GM12878 (cell line): Measurements from ENCODE around the gene GTPBP4. TPM values are rescaled to one million over a fixed set of nuclear protein-coding genes. Genes with fewer than 3 reads are reported as not detected.

Experiments used
- ATAC-seq: fragments of 200-7000 bp; cut with Tn5 transposase; 3 replicates; pipeline ENCODE4 v1.9.1; 2020; ENCODE audit warnings: mild to moderate bottlenecking, moderate library complexity
- BruUV-seq: library from RNA; stranded (reverse); fragments of 400-500 nt; replicated peaks from 2 replicates; lab custom pipeline; 2021; lab: Mats Ljungman, UMichigan
- CTCF ChIA-PET: fragments of 300-600 bp; sonication (Branson Sonifier 250); formaldehyde crosslinking; extraction: SDS; loops from one replicate; lab custom pipeline; 2021; ENCODE audit warnings: inconsistent platforms; lab: Yijun Ruan, JAX
- POLR2A ChIA-PET: fragments of 350-600 bp; formaldehyde crosslinking; extraction: SDS; loops from one replicate; lab custom pipeline; 2021; ENCODE audit warnings: inconsistent platforms; lab: Charles Lee
- RAD21 ChIA-PET: fragments of 300-600 bp; sonication (Branson Sonifier 250); formaldehyde crosslinking; loops from one replicate; lab custom pipeline; 2023; ENCODE audit warnings: antibody characterized with exemption; ENCODE audit not compliant: unreplicated experiment; lab: Charles Lee
- SMC1A ChIA-PET: fragments of 300-600 bp; sonication (Branson Sonifier 250); formaldehyde crosslinking; loops from one replicate; lab custom pipeline; 2023; ENCODE audit not compliant: unreplicated experiment, uncharacterized antibody; lab: Charles Lee
- DNase-seq: peaks from one replicate; pipeline ENCODE4 v3.0.0-alpha.2; 2011; ENCODE audit warnings: low read depth, low spot score
- FAIRE-seq: peaks from 3 replicates; lab custom pipeline; 2011; peaks lifted over from hg19 to GRCh38; lab: Jason Lieb, UNC
- H2AFZ ChIP-seq: 2 replicates; pipeline ENCODE4 v1.6.0; 2011; ENCODE audit warnings: low read depth, low read length, control low read depth; ENCODE audit not compliant: control insufficient read depth
- H3K27ac ChIP-seq: 2 replicates; pipeline ENCODE4 v1.5.1; 2011; ENCODE audit warnings: control low read depth; ENCODE audit not compliant: control insufficient read depth, insufficient read depth
- H3K27me3 ChIP-seq, 2 experiments: replicated peaks in 1 of 2; 2 replicates each; pipeline versions ENCODE4 v1.6.0 to v1.6.1; 2011; ENCODE audit warnings: low read length in 1 of 2; ENCODE audit not compliant: control insufficient read depth in 2 of 2, insufficient read depth in 2 of 2
- H3K36me3 ChIP-seq, 2 experiments: 2 replicates each; pipeline ENCODE4 v1.5.1; 2011; ENCODE audit warnings: low read length in 1 of 2; ENCODE audit not compliant: control insufficient read depth in 2 of 2, insufficient read depth in 2 of 2
- H3K4me1 ChIP-seq: 2 replicates; pipeline ENCODE4 v1.6.1; 2011; ENCODE audit warnings: mild to moderate bottlenecking, low read length, moderate library complexity, mixed read lengths; ENCODE audit not compliant: control insufficient read depth, insufficient read depth
- H3K4me2 ChIP-seq: 2 replicates; pipeline ENCODE4 v1.6.0; 2011; ENCODE audit warnings: control low read depth; ENCODE audit not compliant: control insufficient read depth, insufficient read depth
- H3K4me3 ChIP-seq: fragments of 200-600 bp; sonication (generic); 2 replicates; pipeline ENCODE4 v1.5.1; 2016
- H3K79me2 ChIP-seq: 2 replicates; pipeline ENCODE4 v1.6.0; 2011; ENCODE audit warnings: low read length; ENCODE audit not compliant: control insufficient read depth, insufficient read depth
- H3K9ac ChIP-seq: 2 replicates; pipeline ENCODE4 v1.8.0; 2011; ENCODE audit warnings: low read length, control low read depth, mixed read lengths; ENCODE audit not compliant: control insufficient read depth, insufficient read depth
- H3K9me3 ChIP-seq: replicated peaks from 3 replicates; pipeline ENCODE4 v1.5.1; 2011; ENCODE audit warnings: mild to moderate bottlenecking, low read length; ENCODE audit not compliant: control insufficient read depth, insufficient read depth
- H4K20me1 ChIP-seq: 2 replicates; pipeline ENCODE4 v1.6.0; 2011; ENCODE audit not compliant: control insufficient read depth, insufficient read depth
- CBX5 ChIP-seq: sonication (generic); IDR thresholded peaks from 2 replicates; pipeline ENCODE4 v1.6.1; 2016; ENCODE audit warnings: low read depth, moderate library complexity, mild to moderate bottlenecking, inconsistent platforms
- WGBS: methylation state at CpG from one replicate; pipeline ENCODE4 v1.1.6; 2016; ENCODE audit warnings: low lambda C conversion rate; ENCODE audit not compliant: insufficient replicate concordance, insufficient coverage; ENCODE audit errors: missing lambda C conversion rate; 5-methylcytosine and 5-hydroxymethylcytosine counted together
- in situ Hi-C: fragments of 300-500 bp; cut with MboI; formaldehyde crosslinking; loops from 9 replicates; pipeline ENCODE4 v1.14.3; 2018; ENCODE audit warnings: mixed read lengths
- intact Hi-C: fragments of 100-400 bp; cut with micrococcal nuclease; formaldehyde crosslinking; loops from one replicate; pipeline ENCODE4 v1.14.2; 2022; ENCODE audit not compliant: unreplicated experiment
- polyA plus RNA-seq, 11 experiments: library from polyadenylated mRNA; depleted of rRNA in 4 of 11; unstranded in 6 of 11; stranded (reverse) in 5 of 11; fragments of >200 nt; fragmentation: Nextera tagmentation in 4 of 11; fragmentation: Illumina TruSeq in 1 of 11; extraction: Ambion mirVana in 4 of 11; extraction: Trizol in 1 of 11; gene quantifications; 1 replicate in 1 of 11; 2 replicates in 10 of 11; pipeline versions ENCODE4 v1.2.1 to v1.2.3, GENCODE V29; 2011 to 2016; ENCODE audit warnings: inconsistent platforms in 2 of 11, missing spikeins in 2 of 11, low read depth in 1 of 11
- total RNA-seq, 4 experiments: library from RNA; depleted of rRNA in 3 of 4; stranded (reverse); fragments of >200 nt in 3 of 4; fragmentation: Illumina TruSeq in 1 of 4; extraction: Trizol in 1 of 4; gene quantifications; 2 replicates each; pipeline versions ENCODE4 v1.2.1 to v1.2.3, GENCODE V29; 2013 to 2021
- TF ChIP-seq, protein P1 (sequence below): IDR thresholded peaks from 2 replicates; pipeline ENCODE4 v1.6.1; 2012; ENCODE audit warnings: mild to moderate bottlenecking, low read depth, low read length

GTPBP4 gene
- total and polyA plus RNA-seq, 10 of the 15 experiments (the other 5 are each of a cell fraction or from before 2014, with no cell fraction given), result 58.5 to 118 (median 71.4) TPM

DNA sequence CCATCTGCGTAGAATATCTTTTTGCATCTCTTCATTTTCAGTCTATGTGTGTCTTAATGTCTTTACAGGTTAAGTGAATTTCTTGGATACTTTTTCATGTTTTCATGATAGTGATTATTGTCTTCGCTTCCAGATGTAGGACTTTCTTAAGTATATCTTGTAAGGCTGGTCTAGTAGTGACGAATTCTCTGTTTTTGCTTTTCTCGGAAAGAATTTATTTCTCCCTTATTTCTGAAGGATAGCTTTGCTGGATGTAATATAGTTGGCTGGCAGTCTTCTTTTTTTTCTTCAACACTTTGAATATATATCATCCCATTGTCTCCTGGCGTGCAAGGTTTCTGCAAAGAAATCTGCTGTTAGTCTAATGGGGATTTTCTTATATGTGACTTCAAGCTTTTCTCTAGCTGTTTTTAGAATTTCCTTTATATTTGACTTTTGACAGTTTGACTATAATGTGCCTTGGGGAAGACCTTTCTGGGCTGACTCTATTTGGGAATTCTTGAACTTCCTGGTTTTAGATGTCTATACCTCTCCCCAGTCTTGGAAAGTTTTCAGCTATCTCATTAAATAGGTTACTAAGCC, 14.3 kb downstream of the GTPBP4 start:
- Histone ChIP-seq H3K36me3 (peaks cover 39 to 59% of the 10 kb centered on the region in 2 experiments), H3K79me2 (peaks cover 13% of the 10 kb centered on the region), H3K4me2 (no peak overlapping the region), H3K27me3 (no peaks in the 10 kb centered on the region), H3K9me3 (peaks cover 10% of the 10 kb centered on the region), H3K4me3 (no peak overlapping the region), H3K4me1 (no peaks in the 10 kb centered on the region), H4K20me1 (no peaks in the 10 kb centered on the region; the same call in 1 of the 2 replicates), H3K9ac (no peak overlapping the region), H3K27ac (no peak overlapping the region), H2AFZ (no peak overlapping the region)
- ChIA-PET RAD21 (no interaction called here), CTCF (interaction anchor here (0.6 kb wide), 2 partner anchors 107 to 110 kb away, joined by 3 read pairs; no protein-coding TSS in a partner anchor), POLR2A (interaction anchor here (0.6 kb wide), 2 partner anchors 34 to 82 kb away, joined by 3 read pairs; no protein-coding TSS in a partner anchor), SMC1A (interaction anchor here (0.5 kb wide), 2 partner anchors 62 to 607 kb away, joined by 3 read pairs; no protein-coding TSS in a partner anchor)
- 97% methylated on average over 5 of the region's 5 CpGs for WGBS
- ATAC-seq (no peak), DNase-seq (no peak), FAIRE-seq (no peak)
- no TSS peak for BruUV-seq
- in situ Hi-C loops (no loop called here), intact Hi-C loops (no loop called here)
- TF ChIP-seq CBX5, result peak; percentile 93
- TF ChIP-seq, protein P1, sequence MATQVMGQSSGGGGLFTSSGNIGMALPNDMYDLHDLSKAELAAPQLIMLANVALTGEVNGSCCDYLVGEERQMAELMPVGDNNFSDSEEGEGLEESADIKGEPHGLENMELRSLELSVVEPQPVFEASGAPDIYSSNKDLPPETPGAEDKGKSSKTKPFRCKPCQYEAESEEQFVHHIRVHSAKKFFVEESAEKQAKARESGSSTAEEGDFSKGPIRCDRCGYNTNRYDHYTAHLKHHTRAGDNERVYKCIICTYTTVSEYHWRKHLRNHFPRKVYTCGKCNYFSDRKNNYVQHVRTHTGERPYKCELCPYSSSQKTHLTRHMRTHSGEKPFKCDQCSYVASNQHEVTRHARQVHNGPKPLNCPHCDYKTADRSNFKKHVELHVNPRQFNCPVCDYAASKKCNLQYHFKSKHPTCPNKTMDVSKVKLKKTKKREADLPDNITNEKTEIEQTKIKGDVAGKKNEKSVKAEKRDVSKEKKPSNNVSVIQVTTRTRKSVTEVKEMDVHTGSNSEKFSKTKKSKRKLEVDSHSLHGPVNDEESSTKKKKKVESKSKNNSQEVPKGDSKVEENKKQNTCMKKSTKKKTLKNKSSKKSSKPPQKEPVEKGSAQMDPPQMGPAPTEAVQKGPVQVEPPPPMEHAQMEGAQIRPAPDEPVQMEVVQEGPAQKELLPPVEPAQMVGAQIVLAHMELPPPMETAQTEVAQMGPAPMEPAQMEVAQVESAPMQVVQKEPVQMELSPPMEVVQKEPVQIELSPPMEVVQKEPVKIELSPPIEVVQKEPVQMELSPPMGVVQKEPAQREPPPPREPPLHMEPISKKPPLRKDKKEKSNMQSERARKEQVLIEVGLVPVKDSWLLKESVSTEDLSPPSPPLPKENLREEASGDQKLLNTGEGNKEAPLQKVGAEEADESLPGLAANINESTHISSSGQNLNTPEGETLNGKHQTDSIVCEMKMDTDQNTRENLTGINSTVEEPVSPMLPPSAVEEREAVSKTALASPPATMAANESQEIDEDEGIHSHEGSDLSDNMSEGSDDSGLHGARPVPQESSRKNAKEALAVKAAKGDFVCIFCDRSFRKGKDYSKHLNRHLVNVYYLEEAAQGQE, result no peak
